HEK293 (cell line): ENCODE results near the gene HK3.

Experiments used
- CTCF ChIA-PET: fragments of 350-600 bp; formaldehyde crosslinking; extraction: SDS; loops from one replicate; lab custom pipeline; 2021; ENCODE audit warnings: antibody characterized with exemption; lab: Yijun Ruan, JAX
- POLR2A ChIA-PET: fragments of 300-600 bp; formaldehyde crosslinking; extraction: SDS; loops from one replicate; lab custom pipeline; 2020; ENCODE audit warnings: antibody characterized with exemption, inconsistent platforms; lab: Yijun Ruan, JAX
- H3K27ac ChIP-seq: fragments of 200-500 bp; sonication (Bioruptor generic); 2 replicates; pipeline ENCODE4 v1.5.1; 2014; ENCODE audit warnings: low read depth, low read length, control low read depth, inconsistent platforms; ENCODE audit errors: extremely low read depth
- H3K36me3 ChIP-seq, 2 experiments: fragments of 200-500 bp in 1 of 2; sonication (Bioruptor generic) in 1 of 2; 1 replicate in 1 of 2; 2 replicates in 1 of 2; pipeline ENCODE4 v1.5.1; 2014 to 2017; ENCODE audit warnings: inconsistent platforms in 2 of 2, low read length in 2 of 2; ENCODE audit not compliant: control insufficient read depth in 2 of 2, insufficient read depth in 1 of 2
- H3K4me1 ChIP-seq: fragments of 200-500 bp; sonication (Bioruptor generic); 2 replicates; pipeline ENCODE4 v1.5.1; 2014; ENCODE audit warnings: mild to moderate bottlenecking, low read length, inconsistent platforms; ENCODE audit not compliant: control insufficient read depth, insufficient read depth
- H3K4me3 ChIP-seq: 2 replicates; pipeline ENCODE4 v1.5.1; 2011; ENCODE audit warnings: low read depth, mild to moderate bottlenecking, control low read depth, low read length, moderate library complexity
- H3K9me3 ChIP-seq: fragments of 200-500 bp; sonication (Bioruptor generic); 2 replicates; pipeline ENCODE4 v1.5.1; 2014; ENCODE audit warnings: low read depth, low read length, inconsistent platforms; ENCODE audit not compliant: control insufficient read depth, insufficient read depth
- GLIS2 ChIP-seq: fragments of 450-650 bp; formaldehyde crosslinking; IDR thresholded peaks from 2 replicates; pipeline ENCODE4 v1.5.1; 2016; ENCODE audit warnings: missing biosample characterization, missing genetic modification characterization
- MYNN ChIP-seq: fragments of 450-650 bp; formaldehyde crosslinking; IDR thresholded peaks from 2 replicates; pipeline ENCODE4 v1.5.1; 2016; ENCODE audit warnings: missing biosample characterization, missing genetic modification characterization, borderline replicate concordance
- SETDB1 ChIP-seq: IDR thresholded peaks from one replicate; pipeline ENCODE4 v1.6.1; 2017; ENCODE audit warnings: mild to moderate bottlenecking, low read length, moderate library complexity, mixed read lengths; ENCODE audit not compliant: insufficient read length
- SP2 ChIP-seq: fragments of 450-650 bp; formaldehyde crosslinking; IDR thresholded peaks from 2 replicates; pipeline ENCODE4 v1.5.1; 2016; ENCODE audit warnings: missing biosample characterization, missing genetic modification characterization
- ZBTB1 ChIP-seq: fragments of 450-650 bp; formaldehyde crosslinking; IDR thresholded peaks from 2 replicates; pipeline ENCODE4 v1.5.1; 2016; ENCODE audit warnings: missing biosample characterization, missing genetic modification characterization
- ZBTB26 ChIP-seq: fragments of 450-650 bp; formaldehyde crosslinking; optimal IDR thresholded peaks from 2 replicates; pipeline ENCODE3; 2016; ENCODE audit warnings: missing biosample characterization, mild to moderate bottlenecking, missing genetic modification characterization
- ZBTB8A ChIP-seq: fragments of 450-650 bp; formaldehyde crosslinking; IDR thresholded peaks from 2 replicates; pipeline ENCODE4 v1.5.1; 2016; ENCODE audit warnings: missing biosample characterization, missing genetic modification characterization
- ZNF449 ChIP-seq: fragments of 450-650 bp; formaldehyde crosslinking; IDR thresholded peaks from 2 replicates; pipeline ENCODE4 v1.5.1; 2017; ENCODE audit warnings: missing biosample characterization, mild to moderate bottlenecking, missing genetic modification characterization, moderate library complexity
- ZNF548 ChIP-seq: fragments of 450-650 bp; formaldehyde crosslinking; IDR thresholded peaks from 2 replicates; pipeline ENCODE4 v1.5.1; 2016; ENCODE audit warnings: missing biosample characterization, missing genetic modification characterization
- ZNF555 ChIP-seq: fragments of 450-650 bp; formaldehyde crosslinking; conservative IDR thresholded peaks from 2 replicates; pipeline ENCODE4 v1.5.1; 2017; ENCODE audit warnings: missing biosample characterization, mild to moderate bottlenecking, missing genetic modification characterization, inconsistent platforms
- ZNF747 ChIP-seq: fragments of 450-650 bp; formaldehyde crosslinking; IDR thresholded peaks from 2 replicates; pipeline ENCODE4 v1.5.1; 2016; ENCODE audit warnings: missing biosample characterization, missing genetic modification characterization
- ZNF768 ChIP-seq: fragments of 450-650 bp; formaldehyde crosslinking; IDR thresholded peaks from 2 replicates; pipeline ENCODE4 v1.5.1; 2018; ENCODE audit warnings: missing biosample characterization, mild to moderate bottlenecking, missing genetic modification characterization
- ZNF777 ChIP-seq: fragments of 450-650 bp; formaldehyde crosslinking; IDR thresholded peaks from 2 replicates; pipeline ENCODE4 v1.5.1; 2017; ENCODE audit warnings: missing biosample characterization, missing genetic modification characterization, borderline replicate concordance
- ZSCAN5A ChIP-seq: fragments of 450-650 bp; formaldehyde crosslinking; IDR thresholded peaks from 2 replicates; pipeline ENCODE4 v1.5.1; 2016; ENCODE audit warnings: missing biosample characterization, missing genetic modification characterization
- TF ChIP-seq, protein P1 (sequence below): fragments of 450-650 bp; formaldehyde crosslinking; IDR thresholded peaks from 2 replicates; pipeline ENCODE4 v1.5.1; 2016; ENCODE audit warnings: missing biosample characterization, missing genetic modification characterization
- TF ChIP-seq, protein P2 (sequence below): fragments of 450-650 bp; formaldehyde crosslinking; IDR thresholded peaks from 2 replicates; pipeline ENCODE4 v1.5.1; 2016; ENCODE audit warnings: missing biosample characterization, missing genetic modification characterization, borderline replicate concordance
- TF ChIP-seq, protein P3 (sequence below): fragments of 450-650 bp; formaldehyde crosslinking; IDR thresholded peaks from 2 replicates; pipeline ENCODE4; 2016; ENCODE audit warnings: missing biosample characterization, missing genetic modification characterization

The HK3 gene

GRCh38 chr5:176862330-176862995 lies 36.7 kb downstream of the HK3 start:
- no peak overlapping the region for H3K4me3 ChIP-seq
- CTCF ChIA-PET: no interaction called here
- no peaks in the 10 kb centered on the region for H3K9me3 ChIP-seq
- TF ChIP-seq, protein P1, sequence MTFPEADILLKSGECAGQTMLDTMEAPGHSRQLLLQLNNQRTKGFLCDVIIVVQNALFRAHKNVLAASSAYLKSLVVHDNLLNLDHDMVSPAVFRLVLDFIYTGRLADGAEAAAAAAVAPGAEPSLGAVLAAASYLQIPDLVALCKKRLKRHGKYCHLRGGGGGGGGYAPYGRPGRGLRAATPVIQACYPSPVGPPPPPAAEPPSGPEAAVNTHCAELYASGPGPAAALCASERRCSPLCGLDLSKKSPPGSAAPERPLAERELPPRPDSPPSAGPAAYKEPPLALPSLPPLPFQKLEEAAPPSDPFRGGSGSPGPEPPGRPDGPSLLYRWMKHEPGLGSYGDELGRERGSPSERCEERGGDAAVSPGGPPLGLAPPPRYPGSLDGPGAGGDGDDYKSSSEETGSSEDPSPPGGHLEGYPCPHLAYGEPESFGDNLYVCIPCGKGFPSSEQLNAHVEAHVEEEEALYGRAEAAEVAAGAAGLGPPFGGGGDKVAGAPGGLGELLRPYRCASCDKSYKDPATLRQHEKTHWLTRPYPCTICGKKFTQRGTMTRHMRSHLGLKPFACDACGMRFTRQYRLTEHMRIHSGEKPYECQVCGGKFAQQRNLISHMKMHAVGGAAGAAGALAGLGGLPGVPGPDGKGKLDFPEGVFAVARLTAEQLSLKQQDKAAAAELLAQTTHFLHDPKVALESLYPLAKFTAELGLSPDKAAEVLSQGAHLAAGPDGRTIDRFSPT (tag by site-specific recombination): peak; percentile 63; the same call in 1 of the 2 replicates
- no peak for TF ChIP-seq ZNF449 (tag by site-specific recombination)
- H3K4me1 ChIP-seq: no peaks in the 10 kb centered on the region
- no peaks in the 10 kb centered on the region for H3K36me3 ChIP-seq
- H3K27ac ChIP-seq: no peak overlapping the region
- POLR2A ChIA-PET: no interaction called here

DNA sequence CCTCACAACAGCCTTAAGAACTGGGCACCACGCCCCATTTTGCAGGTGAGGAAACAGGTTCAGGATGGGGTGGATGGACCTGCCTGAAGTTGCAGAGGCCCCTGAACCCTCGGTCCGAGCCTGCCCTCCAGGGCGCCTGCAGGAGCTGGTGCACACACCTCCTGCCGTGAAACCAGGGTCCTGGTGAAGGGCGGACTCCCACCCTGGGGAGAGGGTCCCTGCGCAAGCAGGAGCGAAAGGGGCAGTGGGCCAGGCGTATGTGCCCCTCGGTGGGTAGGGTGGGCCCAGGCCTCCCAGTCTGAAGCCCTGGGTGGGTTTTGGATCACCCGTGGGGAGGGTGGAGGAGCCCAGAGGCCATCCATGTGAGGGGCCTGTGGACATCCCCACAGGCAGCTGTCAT lies 37.9 kb downstream of the HK3 start:
- ChIA-PET CTCF (no interaction called here), POLR2A (no interaction called here)
- Histone ChIP-seq H3K9me3 (no peaks in the 10 kb centered on the region), H3K36me3 (no peaks in the 10 kb centered on the region), H3K4me3 (no peak overlapping the region), H3K27ac (no peak overlapping the region), H3K4me1 (no peaks in the 10 kb centered on the region)
- TF ChIP-seq GLIS2 (tag by site-specific recombination): 0 out of 2 replicates have a peak, but pooled peaks have one; percentile 12
- no peak for TF ChIP-seq ZNF548 (tag by site-specific recombination)
- TF ChIP-seq ZBTB1 (tag by site-specific recombination): no peak
- no peak for TF ChIP-seq ZNF768 (tag by site-specific recombination)
- no peak for TF ChIP-seq ZNF777
- no peak for TF ChIP-seq ZNF747 (tag by site-specific recombination)
- TF ChIP-seq SETDB1: no peak
- no peak for TF ChIP-seq SP2 (tag by site-specific recombination)
- TF ChIP-seq, all 188 proteins: peak for 1

DNA sequence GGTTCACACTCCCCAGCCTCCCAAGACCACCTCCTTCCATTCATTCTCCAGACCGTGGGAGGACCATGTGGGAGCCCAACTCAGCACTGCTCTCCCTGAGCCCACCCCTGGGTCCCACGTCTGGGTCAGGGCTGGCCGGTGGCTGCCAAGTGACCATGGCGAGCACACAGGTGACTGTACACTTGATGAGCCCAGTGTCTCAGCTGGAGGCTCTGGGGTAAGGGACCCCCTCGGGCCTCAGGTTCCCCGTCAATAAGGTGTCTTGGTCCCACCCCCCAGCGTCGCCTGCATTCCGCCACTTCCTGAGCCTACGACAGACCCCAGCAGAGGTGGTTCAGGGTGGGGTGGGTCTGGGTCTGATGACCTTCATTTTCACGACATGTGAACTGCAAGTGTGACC lies 38.8 kb downstream of the HK3 start:
- ChIA-PET CTCF (no interaction called here), POLR2A (no interaction called here)
- Histone ChIP-seq H3K27ac (no peak overlapping the region), H3K4me1 (no peaks in the 10 kb centered on the region), H3K9me3 (no peaks in the 10 kb centered on the region), H3K36me3 (no peaks in the 10 kb centered on the region), H3K4me3 (no peak overlapping the region)
- no peak for TF ChIP-seq ZSCAN5A (tag by site-specific recombination)
- TF ChIP-seq ZBTB26 (tag by site-specific recombination): no peak
- no peak for TF ChIP-seq MYNN (tag by site-specific recombination)
- TF ChIP-seq, protein P2, sequence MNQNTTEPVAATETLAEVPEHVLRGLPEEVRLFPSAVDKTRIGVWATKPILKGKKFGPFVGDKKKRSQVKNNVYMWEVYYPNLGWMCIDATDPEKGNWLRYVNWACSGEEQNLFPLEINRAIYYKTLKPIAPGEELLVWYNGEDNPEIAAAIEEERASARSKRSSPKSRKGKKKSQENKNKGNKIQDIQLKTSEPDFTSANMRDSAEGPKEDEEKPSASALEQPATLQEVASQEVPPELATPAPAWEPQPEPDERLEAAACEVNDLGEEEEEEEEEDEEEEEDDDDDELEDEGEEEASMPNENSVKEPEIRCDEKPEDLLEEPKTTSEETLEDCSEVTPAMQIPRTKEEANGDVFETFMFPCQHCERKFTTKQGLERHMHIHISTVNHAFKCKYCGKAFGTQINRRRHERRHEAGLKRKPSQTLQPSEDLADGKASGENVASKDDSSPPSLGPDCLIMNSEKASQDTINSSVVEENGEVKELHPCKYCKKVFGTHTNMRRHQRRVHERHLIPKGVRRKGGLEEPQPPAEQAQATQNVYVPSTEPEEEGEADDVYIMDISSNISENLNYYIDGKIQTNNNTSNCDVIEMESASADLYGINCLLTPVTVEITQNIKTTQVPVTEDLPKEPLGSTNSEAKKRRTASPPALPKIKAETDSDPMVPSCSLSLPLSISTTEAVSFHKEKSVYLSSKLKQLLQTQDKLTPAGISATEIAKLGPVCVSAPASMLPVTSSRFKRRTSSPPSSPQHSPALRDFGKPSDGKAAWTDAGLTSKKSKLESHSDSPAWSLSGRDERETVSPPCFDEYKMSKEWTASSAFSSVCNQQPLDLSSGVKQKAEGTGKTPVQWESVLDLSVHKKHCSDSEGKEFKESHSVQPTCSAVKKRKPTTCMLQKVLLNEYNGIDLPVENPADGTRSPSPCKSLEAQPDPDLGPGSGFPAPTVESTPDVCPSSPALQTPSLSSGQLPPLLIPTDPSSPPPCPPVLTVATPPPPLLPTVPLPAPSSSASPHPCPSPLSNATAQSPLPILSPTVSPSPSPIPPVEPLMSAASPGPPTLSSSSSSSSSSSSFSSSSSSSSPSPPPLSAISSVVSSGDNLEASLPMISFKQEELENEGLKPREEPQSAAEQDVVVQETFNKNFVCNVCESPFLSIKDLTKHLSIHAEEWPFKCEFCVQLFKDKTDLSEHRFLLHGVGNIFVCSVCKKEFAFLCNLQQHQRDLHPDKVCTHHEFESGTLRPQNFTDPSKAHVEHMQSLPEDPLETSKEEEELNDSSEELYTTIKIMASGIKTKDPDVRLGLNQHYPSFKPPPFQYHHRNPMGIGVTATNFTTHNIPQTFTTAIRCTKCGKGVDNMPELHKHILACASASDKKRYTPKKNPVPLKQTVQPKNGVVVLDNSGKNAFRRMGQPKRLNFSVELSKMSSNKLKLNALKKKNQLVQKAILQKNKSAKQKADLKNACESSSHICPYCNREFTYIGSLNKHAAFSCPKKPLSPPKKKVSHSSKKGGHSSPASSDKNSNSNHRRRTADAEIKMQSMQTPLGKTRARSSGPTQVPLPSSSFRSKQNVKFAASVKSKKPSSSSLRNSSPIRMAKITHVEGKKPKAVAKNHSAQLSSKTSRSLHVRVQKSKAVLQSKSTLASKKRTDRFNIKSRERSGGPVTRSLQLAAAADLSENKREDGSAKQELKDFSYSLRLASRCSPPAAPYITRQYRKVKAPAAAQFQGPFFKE (tag by site-specific recombination): no peak
- no peak for TF ChIP-seq ZNF555
- TF ChIP-seq, protein P3, sequence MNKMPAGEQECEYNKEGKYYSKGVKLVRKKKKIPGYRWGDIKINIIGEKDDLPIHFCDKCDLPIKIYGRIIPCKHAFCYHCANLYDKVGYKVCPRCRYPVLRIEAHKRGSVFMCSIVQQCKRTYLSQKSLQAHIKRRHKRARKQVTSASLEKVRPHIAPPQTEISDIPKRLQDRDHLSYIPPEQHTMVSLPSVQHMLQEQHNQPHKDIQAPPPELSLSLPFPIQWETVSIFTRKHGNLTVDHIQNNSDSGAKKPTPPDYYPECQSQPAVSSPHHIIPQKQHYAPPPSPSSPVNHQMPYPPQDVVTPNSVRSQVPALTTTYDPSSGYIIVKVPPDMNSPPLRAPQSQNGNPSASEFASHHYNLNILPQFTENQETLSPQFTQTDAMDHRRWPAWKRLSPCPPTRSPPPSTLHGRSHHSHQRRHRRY (tag by site-specific recombination): no peak
- no peak for TF ChIP-seq ZBTB8A (tag by site-specific recombination)
